GM12874 (cell line): ENCODE data around the gene RSAD2.

Source experiments
- TF ChIP-seq, protein P1 (sequence below): IDR thresholded peaks from 2 replicates; pipeline ENCODE4 v1.5.1; 2011; ENCODE audit warnings: low read depth, mild to moderate bottlenecking, control low read depth, low read length, moderate library complexity; ENCODE audit not compliant: insufficient read depth

RSAD2 gene, protein sequence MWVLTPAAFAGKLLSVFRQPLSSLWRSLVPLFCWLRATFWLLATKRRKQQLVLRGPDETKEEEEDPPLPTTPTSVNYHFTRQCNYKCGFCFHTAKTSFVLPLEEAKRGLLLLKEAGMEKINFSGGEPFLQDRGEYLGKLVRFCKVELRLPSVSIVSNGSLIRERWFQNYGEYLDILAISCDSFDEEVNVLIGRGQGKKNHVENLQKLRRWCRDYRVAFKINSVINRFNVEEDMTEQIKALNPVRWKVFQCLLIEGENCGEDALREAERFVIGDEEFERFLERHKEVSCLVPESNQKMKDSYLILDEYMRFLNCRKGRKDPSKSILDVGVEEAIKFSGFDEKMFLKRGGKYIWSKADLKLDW

DNA sequence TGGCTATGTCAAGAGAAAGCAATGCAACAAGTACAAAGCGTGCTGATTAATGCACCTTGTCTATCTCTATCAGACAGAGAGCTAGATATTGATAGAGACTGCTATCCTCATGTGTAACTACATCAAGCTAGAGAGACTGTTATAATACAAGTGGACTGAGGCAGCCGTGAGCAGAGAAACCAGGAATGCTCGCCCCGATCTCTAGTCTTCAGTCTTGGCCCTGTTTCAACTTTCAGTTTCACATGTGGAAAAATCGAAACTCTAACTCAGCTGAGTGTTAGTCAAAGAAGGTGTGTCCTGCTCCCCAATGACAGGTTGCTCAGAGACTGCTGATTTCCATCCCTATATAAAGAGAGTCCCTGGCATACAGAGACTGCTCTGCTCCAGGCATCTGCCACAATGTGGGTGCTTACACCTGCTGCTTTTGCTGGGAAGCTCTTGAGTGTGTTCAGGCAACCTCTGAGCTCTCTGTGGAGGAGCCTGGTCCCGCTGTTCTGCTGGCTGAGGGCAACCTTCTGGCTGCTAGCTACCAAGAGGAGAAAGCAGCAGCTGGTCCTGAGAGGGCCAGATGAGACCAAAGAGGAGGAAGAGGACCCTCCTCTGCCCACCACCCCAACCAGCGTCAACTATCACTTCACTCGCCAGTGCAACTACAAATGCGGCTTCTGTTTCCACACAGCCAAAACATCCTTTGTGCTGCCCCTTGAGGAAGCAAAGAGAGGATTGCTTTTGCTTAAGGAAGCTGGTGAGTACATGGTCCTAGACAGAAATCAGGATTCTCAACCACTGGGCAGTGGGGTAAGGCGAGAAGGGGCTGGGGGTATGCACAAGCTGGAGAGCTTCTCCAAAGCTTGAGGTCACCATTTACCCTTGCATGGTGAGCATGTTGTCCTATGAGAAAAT lies at the start of gene RSAD2:
Gene RSAD2, plus strand, starts transcription at position 376 of the 903 bp plus-strand sequence. Its CDS starts 24 bp downstream, at position 400.
- TF ChIP-seq, protein P1, sequence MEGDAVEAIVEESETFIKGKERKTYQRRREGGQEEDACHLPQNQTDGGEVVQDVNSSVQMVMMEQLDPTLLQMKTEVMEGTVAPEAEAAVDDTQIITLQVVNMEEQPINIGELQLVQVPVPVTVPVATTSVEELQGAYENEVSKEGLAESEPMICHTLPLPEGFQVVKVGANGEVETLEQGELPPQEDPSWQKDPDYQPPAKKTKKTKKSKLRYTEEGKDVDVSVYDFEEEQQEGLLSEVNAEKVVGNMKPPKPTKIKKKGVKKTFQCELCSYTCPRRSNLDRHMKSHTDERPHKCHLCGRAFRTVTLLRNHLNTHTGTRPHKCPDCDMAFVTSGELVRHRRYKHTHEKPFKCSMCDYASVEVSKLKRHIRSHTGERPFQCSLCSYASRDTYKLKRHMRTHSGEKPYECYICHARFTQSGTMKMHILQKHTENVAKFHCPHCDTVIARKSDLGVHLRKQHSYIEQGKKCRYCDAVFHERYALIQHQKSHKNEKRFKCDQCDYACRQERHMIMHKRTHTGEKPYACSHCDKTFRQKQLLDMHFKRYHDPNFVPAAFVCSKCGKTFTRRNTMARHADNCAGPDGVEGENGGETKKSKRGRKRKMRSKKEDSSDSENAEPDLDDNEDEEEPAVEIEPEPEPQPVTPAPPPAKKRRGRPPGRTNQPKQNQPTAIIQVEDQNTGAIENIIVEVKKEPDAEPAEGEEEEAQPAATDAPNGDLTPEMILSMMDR = no peak

DNA sequence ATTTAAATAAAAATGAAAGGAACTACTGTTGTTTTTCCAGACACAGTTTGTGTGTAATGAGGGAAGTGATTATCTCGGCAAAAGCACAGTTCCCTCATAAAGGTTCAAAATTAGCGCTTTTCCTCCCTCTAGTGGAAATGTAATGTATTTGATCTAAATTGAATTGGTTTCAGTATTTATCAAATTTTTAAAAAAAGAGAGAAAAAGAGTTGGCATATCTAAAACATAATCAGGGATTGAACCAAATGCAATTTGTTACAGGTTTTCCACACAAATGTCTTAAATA lies 49.3 kb upstream of the RSAD2 start:
- TF ChIP-seq, protein P1 = 0 out of 2 replicates have a peak, but pooled peaks have one; percentile 14

- TF ChIP-seq, protein P1 = no peak
These were observed 46.3 kb upstream of the RSAD2 start for GRCh38 chr2:6831229-6831628.

DNA sequence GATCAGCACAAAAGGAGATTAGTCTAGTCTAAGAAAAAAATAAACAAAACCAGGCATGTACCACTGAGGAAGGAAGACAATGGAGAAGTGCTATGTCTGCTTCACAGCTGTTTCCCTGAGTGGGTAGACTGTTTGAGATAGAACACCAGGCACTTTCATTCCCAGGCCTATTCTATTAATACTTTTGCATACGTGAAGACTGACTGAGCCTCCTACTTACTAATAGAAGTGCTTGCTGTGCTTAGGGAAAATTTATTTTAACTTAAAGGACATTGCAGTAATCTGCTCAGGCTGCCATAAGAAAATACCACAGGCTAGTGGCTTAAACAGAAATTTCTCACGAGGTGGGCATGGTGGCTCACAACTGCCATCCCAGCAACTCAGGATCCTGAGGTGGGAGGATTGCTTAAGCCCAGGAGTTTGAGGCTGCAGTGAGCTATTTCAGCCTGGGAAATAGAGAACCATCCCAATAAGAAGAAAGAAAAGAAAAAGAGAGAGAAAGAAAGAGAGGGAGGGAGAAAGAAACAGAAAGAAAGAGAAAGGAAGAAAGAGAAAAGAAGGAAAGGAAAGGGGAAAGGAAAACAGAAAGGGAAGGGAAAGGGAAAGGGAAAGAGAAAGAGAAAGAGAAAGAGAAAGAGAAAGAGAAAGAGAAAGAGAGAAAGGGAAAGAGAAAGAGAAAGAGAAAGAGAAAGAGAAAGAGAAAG lies 44.8 kb upstream of the RSAD2 start:
- TF ChIP-seq, protein P1 = no peak

- TF ChIP-seq, protein P1 = no peak
These were observed 44.3 kb upstream of the RSAD2 start for GRCh38 chr2:6833300-6833604.

DNA sequence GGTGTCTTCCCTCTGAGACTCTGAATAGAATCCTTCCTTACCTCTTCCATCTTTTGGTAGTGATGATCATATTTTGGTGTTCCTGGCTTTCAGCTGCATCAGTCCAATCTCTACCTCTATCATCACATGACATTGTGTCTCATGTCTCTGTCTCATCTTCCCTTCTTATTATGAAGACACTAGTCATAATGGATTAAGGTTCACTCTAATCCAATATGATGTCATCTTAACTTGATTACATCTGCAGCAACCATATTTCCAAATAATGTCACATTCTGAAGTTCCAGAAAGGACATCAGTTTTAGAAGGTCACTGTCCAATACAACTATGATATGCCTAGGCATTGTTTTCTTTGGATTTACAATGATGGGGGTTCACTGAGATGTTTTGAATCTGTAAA lies 43.4 kb upstream of the RSAD2 start:
- TF ChIP-seq, protein P1 = no peak

DNA sequence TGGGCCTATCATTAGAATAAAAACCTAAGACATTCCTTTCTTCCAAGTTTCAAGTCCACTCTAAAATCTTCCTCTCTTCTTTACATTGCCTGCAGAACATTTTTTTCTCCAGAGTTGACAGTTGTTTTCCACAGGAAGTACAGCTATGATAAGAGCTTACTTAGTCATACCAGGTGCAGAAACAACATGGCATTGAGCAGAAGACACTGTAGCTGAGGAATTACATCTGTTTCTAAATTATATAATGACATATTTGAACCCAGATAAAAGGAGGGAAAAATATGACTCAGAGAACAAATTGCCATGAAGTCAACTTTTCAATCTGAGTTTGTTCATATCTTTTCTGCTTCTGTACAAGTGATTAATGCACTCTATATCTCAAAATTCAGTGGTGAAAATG lies 42.1 kb upstream of the RSAD2 start:
- TF ChIP-seq, protein P1 = no peak
